Measurements from ENCODE around the gene ATG9A. TPM values are rescaled to one million over a fixed set of nuclear protein-coding genes. Genes with fewer than 3 reads are reported as not detected.

Gene ATG9A
- total and polyA plus RNA-seq, 9 of the 15 experiments (the other 6 are each of a cell fraction or from before 2014, with no cell fraction given) = 0.25 to 65.6 (median 23.4) TPM

- no peaks in the 10 kb centered on the region for H4K20me1 ChIP-seq (replicated peaks; ENCODE audit: control insufficient read depth, insufficient read depth, low read length)
- H3K4me1 ChIP-seq (replicated peaks in 1 of 2; ENCODE audit: control insufficient read depth in 2 of 2, insufficient read depth in 2 of 2, low read length in 2 of 2) = peaks cover 4 to 6% of the 10 kb centered on the region in 2 experiments; a peak in 3 of 5 replicates
- H3K4me3 ChIP-seq = no peak overlapping the region
- H3K9me1 ChIP-seq (ENCODE audit: control insufficient read depth, insufficient read depth, low read length) = no peaks in the 10 kb centered on the region
- no peak overlapping the region for H3K4me2 ChIP-seq (ENCODE audit: insufficient read depth, low read length)
- POLR2A ChIA-PET = interaction anchor here (0.8 kb wide), 1 partner anchor 9 kb away, joined by 4 read pairs; no protein-coding TSS in a partner anchor
- H3K9ac ChIP-seq (ENCODE audit: insufficient read depth in 1 of 2, low read depth in 2 of 2, low read length in 2 of 2) = peak overlapping the region in 1 of 2 experiments; percentile 45; a peak in 1 of 4 replicates
- H3K27me3 ChIP-seq (ENCODE audit: control insufficient read depth in 2 of 2, insufficient read depth in 2 of 2, low read length in 2 of 2) = no peaks in the 10 kb centered on the region
- FAIRE-seq = no peak
- no TSS peak for BruUV-seq (replicated peaks)
- no peaks in the 10 kb centered on the region for H3K79me2 ChIP-seq (ENCODE audit: control insufficient read depth, insufficient read depth, low read length)
- WGBS (ENCODE audit: insufficient coverage, low coverage, missing lambda C conversion rate) = 23% methylated on average over 4 of the region's 4 CpGs
- DNase-seq (ENCODE audit: extremely low read depth in 1 of 4, low spot score in 3 of 4) = no peak
- in situ Hi-C loops (cut with MboI) = no loop called here
- H3K9me3 ChIP-seq (replicated peaks; ENCODE audit: control insufficient read depth, insufficient read depth, low read depth, low read length) = no peaks in the 10 kb centered on the region
- H3K27ac ChIP-seq (ENCODE audit: extremely low read depth, low read depth, low read length) = no peak overlapping the region
- CTCF ChIA-PET (ENCODE audit: low intra/inter-chr PET ratio) = no interaction called here
- intact Hi-C loops (cut with micrococcal nuclease) = no loop called here
- H2AFZ ChIP-seq (ENCODE audit: low read depth, low read length) = no peak overlapping the region
- ATAC-seq = no peak
- H3K36me3 ChIP-seq (ENCODE audit: control insufficient read depth, insufficient read depth, low read length) = no peaks in the 10 kb centered on the region
- no peak for TF ChIP-seq TFE3 (CRISPR knock-in tag; IDR thresholded peaks at IDR 0.05)
- no peak for TF ChIP-seq ZNF780A (CRISPR knock-in tag; IDR thresholded peaks at IDR 0.05)
- TF ChIP-seq MYC (IDR thresholded peaks at IDR 0.05; ENCODE audit: low read depth, low read length) = no peak
- no peak for TF ChIP-seq MYC (CRISPR knock-in tag; IDR thresholded peaks at IDR 0.05; ENCODE audit: borderline replicate concordance, low read depth)
- TF ChIP-seq USF2 (CRISPR knock-in tag; IDR thresholded peaks at IDR 0.05) = no peak
- TF ChIP-seq CTCF (IDR thresholded peaks at IDR 0.05 in 2 of 3, conservative IDR thresholded peaks at IDR 0.05 in 1 of 3; ENCODE audit: insufficient read depth in 2 of 3, low read depth in 1 of 3, low read length in 3 of 3) = no peak
- TF ChIP-seq ATF6 (CRISPR knock-in tag; IDR thresholded peaks at IDR 0.05) = no peak
- TF ChIP-seq CBFA2T2 (conservative IDR thresholded peaks at IDR 0.05) = no peak
- no peak for TF ChIP-seq MITF (IDR thresholded peaks at IDR 0.05)
- TF ChIP-seq ZSCAN29 (IDR thresholded peaks at IDR 0.05) = no peak
- TF ChIP-seq BRCA1 (IDR thresholded peaks at IDR 0.05) = no peak
- TF ChIP-seq BRCA1 (CRISPR knock-in tag; IDR thresholded peaks at IDR 0.05) = no peak
- no peak for TF ChIP-seq E2F5 (CRISPR knock-in tag; IDR thresholded peaks at IDR 0.05)
- TF ChIP-seq MTF1 (CRISPR knock-in tag; IDR thresholded peaks at IDR 0.05; ENCODE audit: borderline replicate concordance) = no peak
Measured at GRCh38 chr2:219272356-219272755, 42.9 kb upstream of the ATG9A start.
